Coronary artery (tissue), 2 donors: ENCODE results near the gene VGLL4.

Source experiments
- DNase-seq: peaks from one replicate; pipeline ENCODE4 v3.0.0-alpha.2; 2017; ENCODE audit warnings: low spot score
- H3K27ac ChIP-seq, 2 donors: fragments of 200-600 bp; sonication (generic); one replicate each; pipeline ENCODE4 v1.5.1; 2016 to 2019
- H3K4me3 ChIP-seq: fragments of 200-600 bp; sonication (generic); 2 replicates; pipeline ENCODE4 v1.5.1; 2016; ENCODE audit warnings: mild to moderate bottlenecking, moderate library complexity
- CTCF ChIP-seq: fragments of 200-600 bp; sonication (generic); IDR thresholded peaks from one replicate; pipeline ENCODE4 v1.5.1; 2019; ENCODE audit warnings: antibody characterized with exemption

The VGLL4 gene

GRCh38 chr3:11679964-11680363, 36.2 kb upstream of the VGLL4 start:
- DNase-seq: no peak
- no peak for TF ChIP-seq CTCF
- Histone ChIP-seq H3K4me3 (no peak overlapping the region), H3K27ac (no peak overlapping the region)

- Histone ChIP-seq H3K4me3 (peak overlapping the region; percentile 33), H3K27ac (no peak overlapping the region)
- DNase-seq: no peak
- no peak for TF ChIP-seq CTCF
These were observed 28.6 kb upstream of the VGLL4 start for GRCh38 chr3:11672363-11672762.

- no peak for TF ChIP-seq CTCF
- peak overlapping the region in 1 of 2 donors; percentile 23 for H3K27ac ChIP-seq
- DNase-seq: no peak
- peak overlapping the region; percentile 15 for H3K4me3 ChIP-seq
These were observed 28.0 kb upstream of the VGLL4 start for GRCh38 chr3:11671648-11672100.

GRCh38 chr3:11668243-11669235, 24.8 kb upstream of the VGLL4 start:
- DNase-seq: no peak
- no peak overlapping the region for H3K27ac ChIP-seq
- H3K4me3 ChIP-seq: no peak overlapping the region
- TF ChIP-seq CTCF: no peak

GRCh38 chr3:11665331-11665730, 21.6 kb upstream of the VGLL4 start:
- TF ChIP-seq CTCF: no peak
- DNase-seq: no peak
- Histone ChIP-seq H3K4me3 (no peak overlapping the region), H3K27ac (no peak overlapping the region)

- no peak for TF ChIP-seq CTCF
- H3K27ac ChIP-seq: peak overlapping the region; percentile 21 to 54
- H3K4me3 ChIP-seq: no peak overlapping the region
- DNase-seq: no peak
These were observed 18.8 kb upstream of the VGLL4 start for GRCh38 chr3:11662392-11662990.
